PC-3 (cell line): ENCODE data around the gene PFN3. TPM values are rescaled to one million over a fixed set of nuclear protein-coding genes. Genes with fewer than 3 reads are reported as not detected.

Experiments
- ATAC-seq: fragments of 200-7000 bp; cut with Tn5 transposase; 2 replicates; pipeline ENCODE4 v1.9.1; 2020; ENCODE audit warnings: mild to moderate bottlenecking, moderate library complexity
- BruUV-seq: library from RNA; stranded (reverse); fragments of 400-500 nt; replicated peaks from 2 replicates; lab custom pipeline; 2021; lab: Mats Ljungman, UMichigan
- CTCF ChIA-PET: fragments of 300-600 bp; sonication (Branson Sonifier 250); formaldehyde crosslinking; loops from one replicate; lab custom pipeline; 2022; ENCODE audit warnings: antibody characterized with exemption; lab: Charles Lee
- POLR2A ChIA-PET: fragments of 300-600 bp; sonication (Branson Sonifier 250); formaldehyde crosslinking; loops from one replicate; lab custom pipeline; 2022; ENCODE audit warnings: antibody characterized with exemption; ENCODE audit not compliant: unreplicated experiment; lab: Charles Lee
- DNase-seq: peaks from one replicate; pipeline ENCODE4 v3.0.0-alpha.2; 2015
- H2AFZ ChIP-seq: fragments of 300-600 bp; sonication (generic); 2 replicates; pipeline ENCODE4 v1.6.0; 2016; ENCODE audit warnings: antibody characterized with exemption, low read length
- H3F3A ChIP-seq: fragments of 300-600 bp; sonication (generic); one replicate; pipeline ENCODE4 v1.6.0; 2017; ENCODE audit warnings: antibody characterized with exemption, low read length, control low read depth, mild to moderate bottlenecking; ENCODE audit not compliant: unreplicated experiment
- H3K27ac ChIP-seq: fragments of 300-600 bp; sonication (generic); 2 replicates; pipeline ENCODE4 v1.5.1; 2016; ENCODE audit warnings: mild to moderate bottlenecking, low read length
- H3K27me3 ChIP-seq: fragments of 300-600 bp; sonication (generic); 2 replicates; pipeline ENCODE4 v1.6.1; 2016; ENCODE audit warnings: low read length, mixed read lengths
- H3K36me3 ChIP-seq: fragments of 300-600 bp; sonication (generic); 2 replicates; pipeline ENCODE4 v1.6.1; 2016; ENCODE audit warnings: low read depth, mixed run types, low read length, mixed read lengths
- H3K4me1 ChIP-seq: fragments of 300-600 bp; sonication (generic); 2 replicates; pipeline ENCODE4 v1.5.1; 2016; ENCODE audit warnings: low read length; ENCODE audit not compliant: insufficient read depth
- H3K4me2 ChIP-seq: fragments of 300-600 bp; sonication (generic); 2 replicates; pipeline ENCODE4 v1.6.0; 2016; ENCODE audit warnings: low read length
- H3K4me3 ChIP-seq: fragments of 300-600 bp; sonication (generic); 2 replicates; pipeline ENCODE4 v1.5.1; 2016; ENCODE audit warnings: mild to moderate bottlenecking, low read length, mixed read lengths
- H3K79me2 ChIP-seq: fragments of 300-600 bp; sonication (generic); 2 replicates; pipeline ENCODE4 v1.6.1; 2017; ENCODE audit warnings: low read length, mixed read lengths
- H3K9ac ChIP-seq: fragments of 300-600 bp; sonication (generic); 2 replicates; pipeline ENCODE4 v1.6.0; 2016; ENCODE audit warnings: mild to moderate bottlenecking, low read length
- H3K9me2 ChIP-seq: fragments of 300-600 bp; sonication (generic); replicated peaks from 2 replicates; pipeline ENCODE4 v1.6.1; 2016; ENCODE audit warnings: mixed run types, low read length, mixed read lengths
- H3K9me3 ChIP-seq: fragments of 300-600 bp; sonication (generic); 2 replicates; pipeline ENCODE4 v1.6.1; 2016; ENCODE audit warnings: low read length, mixed read lengths
- H4K20me1 ChIP-seq: fragments of 300-600 bp; sonication (generic); 2 replicates; pipeline ENCODE4 v1.6.1; 2016; ENCODE audit warnings: low read length, mixed read lengths
- EZH2 ChIP-seq: fragments of 300-600 bp; sonication (generic); IDR thresholded peaks from one replicate; pipeline ENCODE4 v1.6.1; 2017; ENCODE audit warnings: antibody characterized with exemption, mild to moderate bottlenecking, low read length; ENCODE audit not compliant: unreplicated experiment
- EZH2phosphoT487 ChIP-seq: fragments of 300-600 bp; sonication (generic); IDR thresholded peaks from 2 replicates; pipeline ENCODE4 v1.6.1; 2018; ENCODE audit warnings: mild to moderate bottlenecking, antibody characterized with exemption, low read length, borderline replicate concordance
- intact Hi-C: fragments of 100-400 bp; cut with micrococcal nuclease; formaldehyde crosslinking; loops from 2 replicates; pipeline ENCODE4 v1.9.0; 2023
- total RNA-seq: library from RNA; depleted of rRNA; stranded (reverse); fragments of >200 nt; gene quantifications from 2 replicates; pipeline ENCODE4 v1.2.3, GENCODE V29; 2014
- TF ChIP-seq, protein P1 (sequence below): fragments of 300-600 bp; sonication (generic); conservative IDR thresholded peaks from 2 replicates; pipeline ENCODE4 v1.5.1; 2017; ENCODE audit warnings: antibody characterized with exemption, low read depth, mild to moderate bottlenecking, low read length

The PFN3 gene
- total RNA-seq, 1 experiment from 2014 or later, result not detected

DNA sequence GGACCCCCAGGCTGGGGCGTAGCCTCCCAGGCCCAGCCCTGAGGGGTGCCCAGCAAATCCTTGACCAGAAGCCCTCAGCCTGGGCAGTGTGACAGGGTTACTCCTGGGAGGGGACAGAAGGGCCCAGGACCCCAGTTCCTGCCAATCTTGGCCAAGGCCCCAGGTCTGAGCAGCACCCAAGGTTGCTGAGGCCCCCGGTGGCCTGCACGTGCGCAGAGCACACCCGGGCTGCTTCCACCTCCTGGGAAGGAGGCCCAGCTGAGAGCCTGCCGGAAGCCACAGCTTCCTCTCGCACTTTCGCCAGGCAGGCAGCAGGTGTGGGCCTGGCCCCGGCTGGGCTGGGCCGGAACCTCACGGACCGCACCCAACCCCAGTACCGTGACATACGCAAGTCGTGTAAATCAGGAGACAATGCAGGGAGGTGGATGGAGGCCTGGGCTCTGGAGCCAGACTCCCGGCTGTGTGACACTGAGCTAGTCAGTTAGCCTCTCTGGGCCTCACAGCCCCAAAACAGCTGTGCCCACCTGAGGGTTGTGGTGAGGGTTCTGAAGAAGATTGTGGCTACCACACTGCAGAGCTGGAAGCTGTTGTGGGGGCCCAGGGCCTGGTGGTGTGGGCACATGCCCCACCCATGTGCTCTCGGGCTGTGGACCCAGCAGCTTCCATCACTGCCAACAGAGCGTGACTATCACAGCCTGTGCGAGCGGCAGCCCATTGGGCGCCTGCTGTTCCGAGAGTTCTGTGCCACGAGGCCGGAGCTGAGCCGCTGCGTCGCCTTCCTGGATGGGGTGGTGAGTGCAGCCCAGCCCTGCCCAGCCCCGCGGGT, 31.1 kb upstream of the PFN3 start:
- Histone ChIP-seq H3K36me3 (peaks cover 9% of the 10 kb centered on the region; the same call in 1 of the 2 replicates), H3K27ac (no peak overlapping the region), H3K9me3 (no peaks in the 10 kb centered on the region), H3K4me2 (no peak overlapping the region), H3K79me2 (peaks cover 31% of the 10 kb centered on the region), H3K4me3 (no peak overlapping the region), H3F3A (no peaks in the 10 kb centered on the region), H3K9ac (no peak overlapping the region), H4K20me1 (0 out of 2 replicates have a peak, but pooled peaks cover 5% of the 10 kb centered on the region), H3K27me3 (no peaks in the 10 kb centered on the region), H2AFZ (no peak overlapping the region), H3K9me2 (no peaks in the 10 kb centered on the region), H3K4me1 (peaks cover 12% of the 10 kb centered on the region)
- POLR2A ChIA-PET, result interaction anchor here (0.6 kb wide), 1 partner anchor 894 kb away, joined by 3 read pairs; the partner anchor contains the start of gene RNF44
- BruUV-seq, result no TSS peak
- intact Hi-C loops, result no loop called here
- no peak for ATAC-seq
- TF ChIP-seq EZH2 (no peak), EZH2phosphoT487 (no peak)
- CTCF ChIA-PET, result no interaction called here
- no peak for DNase-seq

DNA sequence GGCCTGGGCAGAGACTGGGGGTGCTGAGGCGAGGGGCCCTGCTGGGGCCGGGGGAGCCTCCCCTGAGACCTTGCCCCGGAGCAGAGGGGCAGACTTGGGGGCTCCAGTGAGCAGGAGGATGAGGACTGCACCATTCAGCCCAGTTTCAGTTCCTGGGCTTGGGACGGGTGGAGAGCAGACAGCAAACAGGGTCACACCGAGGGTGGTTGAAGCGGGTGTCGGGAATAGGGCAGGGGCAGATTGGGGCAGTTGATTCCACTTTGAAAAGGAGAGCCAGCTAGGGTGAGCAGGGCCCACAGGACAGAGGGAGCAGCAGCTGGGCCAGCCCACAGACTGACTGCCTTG, 30.5 kb upstream of the PFN3 start:
- Histone ChIP-seq H3K9me2 (no peaks in the 10 kb centered on the region), H4K20me1 (0 out of 2 replicates have a peak, but pooled peaks cover 5% of the 10 kb centered on the region), H2AFZ (no peak overlapping the region), H3K27me3 (no peaks in the 10 kb centered on the region), H3K4me3 (no peak overlapping the region), H3K27ac (no peak overlapping the region), H3K36me3 (peaks cover 9% of the 10 kb centered on the region; the same call in 1 of the 2 replicates), H3K9me3 (no peaks in the 10 kb centered on the region), H3F3A (no peaks in the 10 kb centered on the region), H3K4me2 (no peak overlapping the region), H3K79me2 (peaks cover 31% of the 10 kb centered on the region), H3K9ac (no peak overlapping the region), H3K4me1 (peaks cover 12% of the 10 kb centered on the region)
- BruUV-seq, result no TSS peak
- intact Hi-C loops, result no loop called here
- no peak for ATAC-seq
- DNase-seq, result no peak
- CTCF ChIA-PET, result no interaction called here
- POLR2A ChIA-PET, result no interaction called here
- TF ChIP-seq EZH2, result no peak
- TF ChIP-seq EZH2phosphoT487, result no peak
- TF ChIP-seq, protein P1, sequence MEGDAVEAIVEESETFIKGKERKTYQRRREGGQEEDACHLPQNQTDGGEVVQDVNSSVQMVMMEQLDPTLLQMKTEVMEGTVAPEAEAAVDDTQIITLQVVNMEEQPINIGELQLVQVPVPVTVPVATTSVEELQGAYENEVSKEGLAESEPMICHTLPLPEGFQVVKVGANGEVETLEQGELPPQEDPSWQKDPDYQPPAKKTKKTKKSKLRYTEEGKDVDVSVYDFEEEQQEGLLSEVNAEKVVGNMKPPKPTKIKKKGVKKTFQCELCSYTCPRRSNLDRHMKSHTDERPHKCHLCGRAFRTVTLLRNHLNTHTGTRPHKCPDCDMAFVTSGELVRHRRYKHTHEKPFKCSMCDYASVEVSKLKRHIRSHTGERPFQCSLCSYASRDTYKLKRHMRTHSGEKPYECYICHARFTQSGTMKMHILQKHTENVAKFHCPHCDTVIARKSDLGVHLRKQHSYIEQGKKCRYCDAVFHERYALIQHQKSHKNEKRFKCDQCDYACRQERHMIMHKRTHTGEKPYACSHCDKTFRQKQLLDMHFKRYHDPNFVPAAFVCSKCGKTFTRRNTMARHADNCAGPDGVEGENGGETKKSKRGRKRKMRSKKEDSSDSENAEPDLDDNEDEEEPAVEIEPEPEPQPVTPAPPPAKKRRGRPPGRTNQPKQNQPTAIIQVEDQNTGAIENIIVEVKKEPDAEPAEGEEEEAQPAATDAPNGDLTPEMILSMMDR, result no peak

DNA sequence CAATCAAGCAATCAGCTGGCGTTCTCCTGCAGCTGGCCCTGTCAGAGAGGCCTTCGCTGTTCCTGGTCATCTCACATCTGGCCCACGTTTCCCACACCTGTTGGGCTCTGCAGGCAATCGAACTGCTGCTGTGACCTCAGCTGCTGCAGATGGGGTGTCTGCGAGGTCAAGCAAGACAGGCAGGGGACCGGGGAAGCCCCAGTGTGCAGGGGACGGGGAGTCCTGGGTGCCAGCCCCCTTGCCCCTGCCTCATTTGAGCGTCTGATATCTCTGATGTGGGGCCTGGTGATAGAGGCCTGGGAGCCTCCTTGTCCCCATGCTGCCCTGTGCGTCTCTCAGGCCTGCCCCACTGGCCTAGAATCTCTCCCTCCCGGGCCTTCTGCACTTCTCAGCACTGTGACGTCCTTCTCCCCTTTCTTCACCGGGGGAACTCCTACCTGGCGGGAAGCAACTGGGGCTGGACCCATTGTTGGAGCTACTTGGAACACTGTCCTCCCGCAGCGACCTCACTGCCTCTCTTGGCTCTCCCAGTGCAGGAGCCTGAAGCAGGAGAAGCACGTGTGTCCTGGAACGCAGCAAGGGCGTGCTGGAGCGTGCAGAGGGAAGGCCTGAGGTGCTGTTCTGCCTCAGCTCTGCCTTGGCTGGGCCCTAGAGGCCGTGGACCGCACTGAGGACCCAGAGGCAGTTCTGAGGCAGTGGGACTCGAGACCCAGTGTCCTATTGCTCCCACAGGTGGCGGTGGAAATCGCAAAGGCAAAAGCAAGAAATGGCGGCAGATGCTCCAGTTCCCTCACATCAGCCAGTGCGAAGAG, 29.9 kb upstream of the PFN3 start:
- Histone ChIP-seq H3K4me2 (no peak overlapping the region), H3K9ac (no peak overlapping the region)
- no peak for TF ChIP-seq EZH2phosphoT487
- TF ChIP-seq, protein P1, result no peak
- no peak for TF ChIP-seq EZH2

More for the DNA sequence above, 29.9 kb upstream of the PFN3 start:
- H3K79me2 ChIP-seq, result peaks cover 31% of the 10 kb centered on the region
- H3K9me2 ChIP-seq, result no peaks in the 10 kb centered on the region
- ChIA-PET CTCF (interaction anchor here (0.7 kb wide), 1 partner anchor 40 kb away, joined by 12 read pairs; no protein-coding TSS in a partner anchor), POLR2A (no interaction called here)
- no peaks in the 10 kb centered on the region for H3F3A ChIP-seq
- no peak overlapping the region for H3K27ac ChIP-seq
- H3K9me3 ChIP-seq, result no peaks in the 10 kb centered on the region
- ATAC-seq (no peak), DNase-seq (no peak)
- no TSS peak for BruUV-seq
- intact Hi-C loops, result no loop called here
- peaks cover 9% of the 10 kb centered on the region; the same call in 1 of the 2 replicates for H3K36me3 ChIP-seq
- H3K27me3 ChIP-seq, result no peaks in the 10 kb centered on the region
- H3K4me3 ChIP-seq, result no peak overlapping the region
- 0 out of 2 replicates have a peak, but pooled peaks cover 5% of the 10 kb centered on the region for H4K20me1 ChIP-seq
- H3K4me1 ChIP-seq, result peaks cover 16% of the 10 kb centered on the region
- H2AFZ ChIP-seq, result no peak overlapping the region
